HepG2 (cell line): ENCODE measurements around the gene MVP. TPM values are rescaled to one million over a fixed set of nuclear protein-coding genes. Genes with fewer than 3 reads are reported as not detected.

ENCODE experiments used
- CBX2 ChIP-seq, 2 experiments: fragments of 200-600 bp in 1 of 2; sonication (generic); formaldehyde crosslinking in 1 of 2; IDR thresholded peaks; 2 replicates each; pipeline versions ENCODE4 v1.7.0 to v1.8.1; 2018 to 2022; ENCODE audit warnings: low read depth in 2 of 2, low read length in 1 of 2, mild to moderate bottlenecking in 1 of 2, missing genetic modification reagents in 1 of 2
- ETV5 ChIP-seq: IDR thresholded peaks from 2 replicates; pipeline ENCODE4 v1.6.1; 2018; ENCODE audit warnings: missing biosample characterization, missing genetic modification reagents, inconsistent platforms, borderline replicate concordance
- HCFC1 ChIP-seq: fragments of 150-350 bp; IDR thresholded peaks from 2 replicates; pipeline ENCODE4 v1.6.1; 2014; ENCODE audit warnings: low read depth, low read length
- MED8 ChIP-seq: sonication (generic); formaldehyde crosslinking; IDR thresholded peaks from 2 replicates; pipeline ENCODE4 v1.8.1; 2023; ENCODE audit warnings: mild to moderate bottlenecking, missing genetic modification reagents; ENCODE audit not compliant: insufficient replicate concordance
- RFX3 ChIP-seq: IDR thresholded peaks from 2 replicates; pipeline ENCODE4 v1.6.1; 2016; ENCODE audit warnings: missing biosample characterization, missing genetic modification reagents
- SNRNP70 ChIP-seq: fragments of 200-400 bp; formaldehyde crosslinking; IDR thresholded peaks from 2 replicates; pipeline ENCODE4 v1.6.1; 2017; ENCODE audit warnings: mild to moderate bottlenecking, low read depth, low read length, moderate library complexity
- ZBTB7A ChIP-seq: sonication (generic); formaldehyde crosslinking; IDR thresholded peaks from 2 replicates; pipeline ENCODE4 v1.8.0; 2022; ENCODE audit warnings: mild to moderate bottlenecking, missing genetic modification reagents
- ZMYM4 ChIP-seq: sonication (generic); formaldehyde crosslinking; IDR thresholded peaks from 2 replicates; pipeline ENCODE4 v1.8.1; 2023; ENCODE audit warnings: mild to moderate bottlenecking, missing genetic modification reagents
- ZNF160 ChIP-seq: sonication (generic); formaldehyde crosslinking; IDR thresholded peaks from 2 replicates; pipeline ENCODE4 v1.8.0; 2022; ENCODE audit warnings: mild to moderate bottlenecking, inconsistent platforms, missing genetic modification reagents
- ZNF24 ChIP-seq: fragments of 450-650 bp; IDR thresholded peaks from 2 replicates; pipeline ENCODE4 v1.6.1; 2017; ENCODE audit warnings: antibody characterized with exemption, mild to moderate bottlenecking
- ZNF510 ChIP-seq: sonication (generic); formaldehyde crosslinking; IDR thresholded peaks from 2 replicates; pipeline ENCODE4 v1.4.0; 2020; ENCODE audit warnings: low read depth, mild to moderate bottlenecking, missing genetic modification reagents
- ZNF777 ChIP-seq: sonication (generic); formaldehyde crosslinking; IDR thresholded peaks from 2 replicates; pipeline ENCODE4 v1.4.0; 2020; ENCODE audit warnings: missing genetic modification reagents
- polyA plus RNA-seq, 8 experiments: library from polyadenylated mRNA; depleted of rRNA in 3 of 8; stranded (reverse) in 7 of 8; unstranded in 1 of 8; fragments of >200 nt; fragmentation: Illumina TruSeq in 4 of 8; extraction: Trizol in 4 of 8; gene quantifications; 2 replicates each; pipeline versions ENCODE4 v1.2.1 to v1.2.3, GENCODE V29; 2011 to 2016; ENCODE audit warnings: low read depth in 4 of 8, missing spikeins in 1 of 8, mixed read lengths in 1 of 8; ENCODE audit not compliant: insufficient read depth in 1 of 8
- total RNA-seq, 5 experiments: library from RNA; depleted of rRNA; stranded (reverse); fragments of >200 nt; fragmentation: Illumina TruSeq; extraction: Trizol; gene quantifications; 2 replicates each; pipeline ENCODE4 v1.2.3, GENCODE V29; 2016; ENCODE audit warnings: low read depth in 1 of 5
- TF ChIP-seq, protein P1 (sequence below), 2 experiments: sonication (generic) in 1 of 2; formaldehyde crosslinking in 1 of 2; IDR thresholded peaks; 2 replicates each; pipeline versions ENCODE4 v1.4.0 to v1.6.1; 2016 to 2020; ENCODE audit warnings: borderline replicate concordance in 1 of 2, low read depth in 1 of 2, mild to moderate bottlenecking in 1 of 2, missing genetic modification reagents in 1 of 2
- TF ChIP-seq, protein P2 (sequence below): sonication (generic); formaldehyde crosslinking; IDR thresholded peaks from 2 replicates; pipeline ENCODE4 v1.4.0; 2020; ENCODE audit warnings: missing genetic modification reagents, borderline replicate concordance
- TF ChIP-seq, protein P3 (sequence below): sonication (generic); formaldehyde crosslinking; IDR thresholded peaks from 2 replicates; pipeline ENCODE4 v1.4.0; 2020; ENCODE audit warnings: missing genetic modification reagents
- TF ChIP-seq, protein P4 (sequence below): sonication (generic); formaldehyde crosslinking; IDR thresholded peaks from 2 replicates; pipeline ENCODE4 v1.4.0; 2020; ENCODE audit warnings: missing genetic modification reagents, mild to moderate bottlenecking, borderline replicate concordance

MVP gene
- total and polyA plus RNA-seq, 2 of the 13 experiments (the other 11 are each of a cell fraction or from before 2014, with no cell fraction given), result 22.9 to 43.5 TPM

DNA sequence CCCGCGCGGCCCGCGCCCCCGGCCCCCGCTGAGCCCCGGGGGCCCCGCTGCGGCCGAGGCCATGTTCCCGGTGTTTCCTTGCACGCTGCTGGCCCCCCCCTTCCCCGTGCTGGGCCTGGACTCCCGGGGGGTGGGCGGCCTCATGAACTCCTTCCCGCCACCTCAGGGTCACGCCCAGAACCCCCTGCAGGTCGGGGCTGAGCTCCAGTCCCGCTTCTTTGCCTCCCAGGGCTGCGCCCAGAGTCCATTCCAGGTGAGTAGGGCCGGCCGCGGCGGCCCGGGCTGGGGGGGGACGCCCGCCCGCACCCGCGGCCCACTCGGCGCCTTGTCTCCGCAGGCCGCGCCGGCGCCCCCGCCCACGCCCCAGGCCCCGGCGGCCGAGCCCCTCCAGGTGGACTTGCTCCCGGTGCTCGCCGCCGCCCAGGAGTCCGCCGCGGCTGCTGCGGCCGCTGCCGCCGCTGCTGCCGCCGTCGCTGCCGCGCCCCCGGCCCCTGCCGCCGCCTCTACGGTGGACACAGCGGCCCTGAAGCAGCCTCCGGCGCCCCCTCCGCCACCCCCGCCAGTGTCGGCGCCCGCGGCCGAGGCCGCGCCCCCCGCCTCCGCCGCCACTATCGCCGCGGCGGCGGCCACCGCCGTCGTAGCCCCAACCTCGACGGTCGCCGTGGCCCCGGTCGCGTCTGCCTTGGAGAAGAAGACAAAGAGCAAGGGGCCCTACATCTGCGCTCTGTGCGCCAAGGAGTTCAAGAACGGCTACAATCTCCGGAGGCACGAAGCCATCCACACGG, 13.4 kb upstream of the MVP start (continued):
- TF ChIP-seq, protein P1, sequence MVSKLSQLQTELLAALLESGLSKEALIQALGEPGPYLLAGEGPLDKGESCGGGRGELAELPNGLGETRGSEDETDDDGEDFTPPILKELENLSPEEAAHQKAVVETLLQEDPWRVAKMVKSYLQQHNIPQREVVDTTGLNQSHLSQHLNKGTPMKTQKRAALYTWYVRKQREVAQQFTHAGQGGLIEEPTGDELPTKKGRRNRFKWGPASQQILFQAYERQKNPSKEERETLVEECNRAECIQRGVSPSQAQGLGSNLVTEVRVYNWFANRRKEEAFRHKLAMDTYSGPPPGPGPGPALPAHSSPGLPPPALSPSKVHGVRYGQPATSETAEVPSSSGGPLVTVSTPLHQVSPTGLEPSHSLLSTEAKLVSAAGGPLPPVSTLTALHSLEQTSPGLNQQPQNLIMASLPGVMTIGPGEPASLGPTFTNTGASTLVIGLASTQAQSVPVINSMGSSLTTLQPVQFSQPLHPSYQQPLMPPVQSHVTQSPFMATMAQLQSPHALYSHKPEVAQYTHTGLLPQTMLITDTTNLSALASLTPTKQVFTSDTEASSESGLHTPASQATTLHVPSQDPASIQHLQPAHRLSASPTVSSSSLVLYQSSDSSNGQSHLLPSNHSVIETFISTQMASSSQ (IDR thresholded peaks at IDR 0.05; ENCODE audit: low read depth), result no peak
- TF ChIP-seq, protein P1 (CRISPR knock-in tag; IDR thresholded peaks at IDR 0.05; ENCODE audit: borderline replicate concordance), result 0 out of 2 replicates have a peak, but pooled peaks have one; percentile 34
- TF ChIP-seq CBX2 (IDR thresholded peaks at IDR 0.05; ENCODE audit: low read depth, low read length) (no peak), CBX2 (CRISPR knock-in tag; IDR thresholded peaks at IDR 0.05; ENCODE audit: low read depth) (no peak), ZNF510 (CRISPR knock-in tag) (0 out of 2 replicates have a peak, but pooled peaks have one; percentile 41), SNRNP70 (no peak), ZNF777 (CRISPR knock-in tag) (peak; percentile 95), ZNF24 (no peak), RFX3 (CRISPR knock-in tag) (no peak), HCFC1 (no peak), ETV5 (CRISPR knock-in tag) (0 out of 2 replicates have a peak, but pooled peaks have one; percentile 18), ZMYM4 (CRISPR knock-in tag) (0 out of 2 replicates have a peak, but pooled peaks have one; percentile 28), ZBTB7A (CRISPR knock-in tag) (peak; percentile 68; the same call in 1 of the 2 replicates), ZNF160 (0 out of 2 replicates have a peak, but pooled peaks have one; percentile 22), MED8 (CRISPR knock-in tag) (no peak)
- TF ChIP-seq, protein P2, sequence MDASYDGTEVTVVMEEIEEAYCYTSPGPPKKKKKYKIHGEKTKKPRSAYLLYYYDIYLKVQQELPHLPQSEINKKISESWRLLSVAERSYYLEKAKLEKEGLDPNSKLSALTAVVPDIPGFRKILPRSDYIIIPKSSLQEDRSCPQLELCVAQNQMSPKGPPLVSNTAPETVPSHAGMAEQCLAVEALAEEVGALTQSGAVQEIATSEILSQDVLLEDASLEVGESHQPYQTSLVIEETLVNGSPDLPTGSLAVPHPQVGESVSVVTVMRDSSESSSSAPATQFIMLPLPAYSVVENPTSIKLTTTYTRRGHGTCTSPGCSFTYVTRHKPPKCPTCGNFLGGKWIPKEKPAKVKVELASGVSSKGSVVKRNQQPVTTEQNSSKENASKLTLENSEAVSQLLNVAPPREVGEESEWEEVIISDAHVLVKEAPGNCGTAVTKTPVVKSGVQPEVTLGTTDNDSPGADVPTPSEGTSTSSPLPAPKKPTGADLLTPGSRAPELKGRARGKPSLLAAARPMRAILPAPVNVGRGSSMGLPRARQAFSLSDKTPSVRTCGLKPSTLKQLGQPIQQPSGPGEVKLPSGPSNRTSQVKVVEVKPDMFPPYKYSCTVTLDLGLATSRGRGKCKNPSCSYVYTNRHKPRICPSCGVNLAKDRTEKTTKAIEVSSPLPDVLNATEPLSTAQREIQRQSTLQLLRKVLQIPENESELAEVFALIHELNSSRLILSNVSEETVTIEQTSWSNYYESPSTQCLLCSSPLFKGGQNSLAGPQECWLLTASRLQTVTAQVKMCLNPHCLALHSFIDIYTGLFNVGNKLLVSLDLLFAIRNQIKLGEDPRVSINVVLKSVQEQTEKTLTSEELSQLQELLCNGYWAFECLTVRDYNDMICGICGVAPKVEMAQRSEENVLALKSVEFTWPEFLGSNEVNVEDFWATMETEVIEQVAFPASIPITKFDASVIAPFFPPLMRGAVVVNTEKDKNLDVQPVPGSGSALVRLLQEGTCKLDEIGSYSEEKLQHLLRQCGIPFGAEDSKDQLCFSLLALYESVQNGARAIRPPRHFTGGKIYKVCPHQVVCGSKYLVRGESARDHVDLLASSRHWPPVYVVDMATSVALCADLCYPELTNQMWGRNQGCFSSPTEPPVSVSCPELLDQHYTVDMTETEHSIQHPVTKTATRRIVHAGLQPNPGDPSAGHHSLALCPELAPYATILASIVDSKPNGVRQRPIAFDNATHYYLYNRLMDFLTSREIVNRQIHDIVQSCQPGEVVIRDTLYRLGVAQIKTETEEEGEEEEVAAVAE, result no peak
- TF ChIP-seq, protein P3, sequence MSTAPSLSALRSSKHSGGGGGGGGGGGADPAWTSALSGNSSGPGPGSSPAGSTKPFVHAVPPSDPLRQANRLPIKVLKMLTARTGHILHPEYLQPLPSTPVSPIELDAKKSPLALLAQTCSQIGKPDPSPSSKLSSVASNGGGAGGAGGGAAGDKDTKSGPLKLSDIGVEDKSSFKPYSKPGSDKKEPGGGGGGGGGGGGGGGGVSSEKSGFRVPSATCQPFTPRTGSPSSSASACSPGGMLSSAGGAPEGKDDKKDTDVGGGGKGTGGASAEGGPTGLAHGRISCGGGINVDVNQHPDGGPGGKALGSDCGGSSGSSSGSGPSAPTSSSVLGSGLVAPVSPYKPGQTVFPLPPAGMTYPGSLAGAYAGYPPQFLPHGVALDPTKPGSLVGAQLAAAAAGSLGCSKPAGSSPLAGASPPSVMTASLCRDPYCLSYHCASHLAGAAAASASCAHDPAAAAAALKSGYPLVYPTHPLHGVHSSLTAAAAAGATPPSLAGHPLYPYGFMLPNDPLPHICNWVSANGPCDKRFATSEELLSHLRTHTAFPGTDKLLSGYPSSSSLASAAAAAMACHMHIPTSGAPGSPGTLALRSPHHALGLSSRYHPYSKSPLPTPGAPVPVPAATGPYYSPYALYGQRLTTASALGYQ (CRISPR knock-in tag), result no peak
- TF ChIP-seq, protein P4, sequence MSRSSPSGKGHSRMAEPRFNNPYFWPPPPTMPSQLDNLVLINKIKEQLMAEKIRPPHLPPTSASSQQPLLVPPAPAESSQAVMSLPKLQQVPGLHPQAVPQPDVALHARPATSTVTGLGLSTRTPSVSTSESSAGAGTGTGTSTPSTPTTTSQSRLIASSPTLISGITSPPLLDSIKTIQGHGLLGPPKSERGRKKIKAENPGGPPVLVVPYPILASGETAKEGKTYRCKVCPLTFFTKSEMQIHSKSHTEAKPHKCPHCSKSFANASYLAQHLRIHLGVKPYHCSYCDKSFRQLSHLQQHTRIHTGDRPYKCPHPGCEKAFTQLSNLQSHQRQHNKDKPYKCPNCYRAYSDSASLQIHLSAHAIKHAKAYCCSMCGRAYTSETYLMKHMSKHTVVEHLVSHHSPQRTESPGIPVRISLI (CRISPR knock-in tag), result no peak
